Calu3 (cell line): ENCODE data around the gene SAMD1. TPM values are rescaled to one million over a fixed set of nuclear protein-coding genes. Genes with fewer than 3 reads are reported as not detected.
A peak's percentile ranks its signal among the peaks of the same experiment; 100 is the strongest.

Experiments
- BruUV-seq: library from RNA; stranded (reverse); fragments of 400-500 nt; replicated peaks from 2 replicates; lab custom pipeline; 2021; lab: Mats Ljungman, UMichigan
- CTCF ChIA-PET: fragments of 300-600 bp; sonication (Branson Sonifier 250); formaldehyde crosslinking; loops from one replicate; lab custom pipeline; 2022; ENCODE audit warnings: antibody characterized with exemption; lab: Charles Lee
- DNase-seq: peaks from one replicate; pipeline ENCODE4 v3.0.0; 2022
- H3K27ac Mint-ChIP-seq: one replicate; pipeline ENCODE4 v1.8.0; 2022; ENCODE audit warnings: mixed read lengths; ENCODE audit not compliant: unreplicated experiment
- H3K27me3 Mint-ChIP-seq: one replicate; pipeline ENCODE4 v1.8.0; 2022; ENCODE audit warnings: mixed read lengths; ENCODE audit not compliant: unreplicated experiment
- H3K36me3 Mint-ChIP-seq: one replicate; pipeline ENCODE4 v1.8.0; 2022; ENCODE audit warnings: mild to moderate bottlenecking, moderate library complexity, mixed read lengths; ENCODE audit not compliant: insufficient read depth, unreplicated experiment
- H3K4me1 Mint-ChIP-seq: one replicate; pipeline ENCODE4 v1.8.0; 2022; ENCODE audit warnings: mild to moderate bottlenecking, low read depth, mixed read lengths; ENCODE audit not compliant: unreplicated experiment
- H3K4me3 Mint-ChIP-seq: one replicate; pipeline ENCODE4 v1.8.0; 2022; ENCODE audit warnings: mild to moderate bottlenecking, low read depth, moderate library complexity, mixed read lengths; ENCODE audit not compliant: unreplicated experiment
- H3K9me3 Mint-ChIP-seq: one replicate; pipeline ENCODE4 v1.8.0; 2022; ENCODE audit warnings: low read depth, mixed read lengths; ENCODE audit not compliant: unreplicated experiment
- intact Hi-C: fragments of 100-400 bp; cut with micrococcal nuclease; formaldehyde crosslinking; loops from one replicate; pipeline ENCODE4 v1.10.0; 2022; ENCODE audit not compliant: unreplicated experiment
- total RNA-seq: library from RNA; stranded (reverse); gene quantifications from 2 replicates; pipeline ENCODE4 v1.2.3, GENCODE V29; 2022
- TF ChIP-seq, protein P1 (sequence below): fragments of 200-600 bp; IDR thresholded peaks from one replicate; pipeline ENCODE4 v1.8.0; 2022; ENCODE audit warnings: antibody characterized with exemption; ENCODE audit not compliant: unreplicated experiment

SAMD1 gene
- total RNA-seq, 1 experiment from 2014 or later = 41.1 TPM

GRCh38 chr19:14135985-14136508, 45.5 kb upstream of the SAMD1 start:
- Mint-ChIP-seq H3K27me3 (no peaks in the 10 kb centered on the region), H3K4me1 (peaks cover 15% of the 10 kb centered on the region), H3K9me3 (no peaks in the 10 kb centered on the region), H3K4me3 (peak overlapping the region; percentile 85), H3K27ac (peak overlapping the region; percentile 96), H3K36me3 (peaks cover 41% of the 10 kb centered on the region)
- CTCF ChIA-PET = interaction anchor here (0.6 to 1.8 kb wide), 15 partner anchors 10 to 359 kb away, joined by 3 to 11 read pairs (median 4); partner anchors contain the start of gene ADGRE5
- intact Hi-C loops = no loop called here
- no TSS peak for BruUV-seq
- TF ChIP-seq, protein P1, sequence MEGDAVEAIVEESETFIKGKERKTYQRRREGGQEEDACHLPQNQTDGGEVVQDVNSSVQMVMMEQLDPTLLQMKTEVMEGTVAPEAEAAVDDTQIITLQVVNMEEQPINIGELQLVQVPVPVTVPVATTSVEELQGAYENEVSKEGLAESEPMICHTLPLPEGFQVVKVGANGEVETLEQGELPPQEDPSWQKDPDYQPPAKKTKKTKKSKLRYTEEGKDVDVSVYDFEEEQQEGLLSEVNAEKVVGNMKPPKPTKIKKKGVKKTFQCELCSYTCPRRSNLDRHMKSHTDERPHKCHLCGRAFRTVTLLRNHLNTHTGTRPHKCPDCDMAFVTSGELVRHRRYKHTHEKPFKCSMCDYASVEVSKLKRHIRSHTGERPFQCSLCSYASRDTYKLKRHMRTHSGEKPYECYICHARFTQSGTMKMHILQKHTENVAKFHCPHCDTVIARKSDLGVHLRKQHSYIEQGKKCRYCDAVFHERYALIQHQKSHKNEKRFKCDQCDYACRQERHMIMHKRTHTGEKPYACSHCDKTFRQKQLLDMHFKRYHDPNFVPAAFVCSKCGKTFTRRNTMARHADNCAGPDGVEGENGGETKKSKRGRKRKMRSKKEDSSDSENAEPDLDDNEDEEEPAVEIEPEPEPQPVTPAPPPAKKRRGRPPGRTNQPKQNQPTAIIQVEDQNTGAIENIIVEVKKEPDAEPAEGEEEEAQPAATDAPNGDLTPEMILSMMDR = no peak
- DNase-seq = no peak

DNA sequence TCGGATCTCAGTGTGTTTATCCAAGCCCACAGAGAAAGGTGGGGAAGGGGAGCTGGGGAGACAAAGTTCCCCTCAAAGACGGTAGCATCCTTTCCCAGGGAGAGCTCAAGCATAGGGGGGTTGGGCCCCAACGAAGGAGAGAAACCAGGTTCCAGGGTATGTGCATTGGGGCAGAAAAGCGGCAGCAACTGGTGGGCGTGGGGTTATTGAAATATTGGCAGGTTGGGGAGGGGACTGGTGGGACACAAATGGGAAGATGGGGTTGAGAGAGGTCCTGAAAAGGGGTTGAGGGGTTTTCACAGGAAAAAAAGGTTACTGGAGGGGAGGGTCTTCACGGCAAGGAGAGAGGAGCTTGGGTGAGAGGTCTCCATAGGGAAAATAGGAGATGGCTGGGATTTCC, 44.8 kb upstream of the SAMD1 start:
- peaks cover 41% of the 10 kb centered on the region for H3K36me3 Mint-ChIP-seq
- intact Hi-C loops = no loop called here
- CTCF ChIA-PET = interaction anchor here (0.6 to 1.4 kb wide), 2 partner anchors 17 to 236 kb away, joined by 3 to 4 read pairs; no protein-coding TSS in a partner anchor

DNA sequence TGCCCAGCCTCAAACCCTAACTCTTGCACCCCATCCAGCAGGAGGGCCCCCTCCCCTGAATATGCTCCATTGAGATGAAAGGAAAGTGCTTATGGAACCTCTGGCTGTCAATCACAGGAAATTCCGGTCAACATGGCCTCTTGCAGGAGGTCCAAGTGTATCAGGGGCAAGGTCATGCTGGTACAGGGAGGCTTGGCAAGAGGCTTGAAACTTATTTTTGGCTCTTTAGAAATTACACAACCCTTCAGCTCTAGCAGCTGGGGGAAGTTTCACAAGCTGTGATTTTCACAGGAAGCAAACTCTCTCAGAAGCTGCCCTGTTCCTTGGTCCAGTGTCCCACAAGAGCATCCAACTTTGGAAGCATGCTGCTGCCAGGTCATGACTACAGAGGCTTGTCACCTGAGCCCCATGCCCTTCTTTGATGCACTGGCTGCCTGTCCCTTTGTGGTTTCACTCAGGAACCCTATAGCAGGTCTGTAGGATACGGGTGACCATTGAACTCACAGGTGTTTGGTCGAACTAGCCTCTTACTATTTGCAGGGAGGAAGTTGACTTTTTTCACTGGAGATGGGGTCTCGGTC, 37.5 kb upstream of the SAMD1 start:
- no peak overlapping the region for H3K27ac Mint-ChIP-seq
- CTCF ChIA-PET = no interaction called here
- DNase-seq = no peak
- BruUV-seq = no TSS peak
- TF ChIP-seq, protein P1 = no peak
- peaks cover 12% of the 10 kb centered on the region for H3K36me3 Mint-ChIP-seq
- H3K4me1 Mint-ChIP-seq = no peaks in the 10 kb centered on the region
- intact Hi-C loops = no loop called here
- no peak overlapping the region for H3K4me3 Mint-ChIP-seq
- H3K27me3 Mint-ChIP-seq = no peaks in the 10 kb centered on the region
- H3K9me3 Mint-ChIP-seq = no peaks in the 10 kb centered on the region

More for the DNA sequence above, 44.8 kb upstream of the SAMD1 start:
- no peak for DNase-seq
- no peaks in the 10 kb centered on the region for H3K9me3 Mint-ChIP-seq
- TF ChIP-seq, protein P1 = no peak
- BruUV-seq = no TSS peak
- peaks cover 15% of the 10 kb centered on the region for H3K4me1 Mint-ChIP-seq
- H3K4me3 Mint-ChIP-seq = peak overlapping the region; percentile 85
- H3K27ac Mint-ChIP-seq = peak overlapping the region; percentile 96
- H3K27me3 Mint-ChIP-seq = no peaks in the 10 kb centered on the region

GRCh38 chr19:14127176-14127575, 36.6 kb upstream of the SAMD1 start:
- no peak for DNase-seq
- TF ChIP-seq, protein P1 = no peak
- BruUV-seq = no TSS peak
- H3K4me3 Mint-ChIP-seq = no peak overlapping the region
- intact Hi-C loops = no loop called here
- no peaks in the 10 kb centered on the region for H3K4me1 Mint-ChIP-seq
- H3K27ac Mint-ChIP-seq = no peak overlapping the region
- H3K9me3 Mint-ChIP-seq = no peaks in the 10 kb centered on the region
- peaks cover 15% of the 10 kb centered on the region for H3K36me3 Mint-ChIP-seq
- CTCF ChIA-PET = no interaction called here
- no peaks in the 10 kb centered on the region for H3K27me3 Mint-ChIP-seq
